NCI-H187 treated with DMSO at 0.1 percent for 48 hours (cell line): ENCODE results near the gene PTPRE.

Experiments
- DNase-seq: peaks from one replicate; lab custom pipeline; 2025; lab: John Stamatoyannopoulos, UW

Gene PTPRE

GRCh38 chr10:127926455-127926854 lies 19.6 kb downstream of the PTPRE start:
- no peak for DNase-seq

DNA sequence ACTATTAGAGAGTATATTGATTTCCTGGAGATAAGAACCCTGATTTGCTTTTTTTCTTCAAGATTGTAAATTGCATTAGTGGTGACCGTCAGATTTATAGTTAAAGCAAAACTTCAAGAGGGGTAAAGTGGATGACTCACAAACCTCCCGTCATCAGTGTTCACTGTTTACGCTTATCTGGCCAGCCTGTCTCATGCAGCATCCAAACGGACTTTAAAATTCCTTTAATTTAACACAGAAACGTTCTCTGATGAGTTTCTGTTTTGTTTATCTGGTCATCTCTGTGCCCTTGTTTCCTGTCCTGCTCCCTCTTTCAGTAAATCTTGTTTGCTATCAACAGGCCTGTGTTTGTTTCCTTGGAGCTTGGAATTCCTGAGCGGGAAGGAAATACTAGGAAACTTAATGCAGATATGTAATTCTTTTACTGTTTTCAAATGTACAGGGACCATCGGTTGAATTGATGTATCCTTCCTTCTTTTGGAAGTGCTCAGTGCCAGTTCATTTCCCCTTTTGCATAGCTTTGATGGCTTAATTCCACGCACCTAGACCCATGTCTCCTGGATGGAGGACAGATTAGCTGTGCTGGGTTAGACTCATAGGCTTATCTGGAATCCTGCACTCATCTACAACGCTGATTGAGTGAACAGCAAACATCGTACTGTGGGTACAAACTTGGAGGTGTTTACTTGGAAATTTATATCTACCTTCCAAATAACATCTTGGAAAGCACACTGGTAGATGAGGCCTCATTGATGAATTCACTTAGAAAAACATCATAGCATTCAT lies 21.3 kb downstream of the PTPRE start:
- DNase-seq, result no peak

DNA sequence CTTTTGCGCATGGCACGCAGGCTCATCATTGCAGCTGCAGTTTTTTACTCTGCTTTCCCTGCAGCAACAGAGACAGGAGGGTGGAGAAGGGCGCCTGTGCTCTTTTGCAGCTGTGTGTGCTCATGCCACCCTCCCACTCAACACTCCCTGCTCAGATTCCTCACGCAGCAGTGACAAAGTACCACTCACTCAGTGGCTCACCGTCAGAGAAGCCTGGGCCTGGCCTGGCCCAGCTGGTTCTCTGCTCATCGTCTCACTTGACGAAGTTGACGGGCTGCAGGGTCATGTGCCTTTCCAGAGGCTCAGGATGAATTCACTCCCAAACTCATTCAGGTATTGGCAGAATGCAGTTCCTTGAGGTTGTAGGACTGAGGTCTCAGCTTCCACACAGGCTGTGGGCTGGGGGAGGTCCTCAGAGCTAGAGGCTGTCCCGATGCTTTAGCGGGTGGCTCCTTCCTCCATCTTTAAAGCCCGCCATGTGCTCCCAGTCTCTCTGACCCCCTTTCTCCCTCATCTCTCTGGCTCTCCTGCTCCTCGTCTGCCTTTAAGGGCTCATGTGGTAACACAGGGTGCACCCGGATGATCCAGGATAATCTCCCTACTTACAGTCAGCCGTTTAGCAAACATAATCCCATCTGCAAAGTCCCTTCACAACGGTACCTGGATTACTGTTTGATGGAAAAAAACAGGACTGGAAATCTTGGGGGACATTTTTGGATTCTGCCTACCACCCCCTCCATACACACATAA lies 25.8 kb downstream of the PTPRE start:
- DNase-seq, result no peak

DNA sequence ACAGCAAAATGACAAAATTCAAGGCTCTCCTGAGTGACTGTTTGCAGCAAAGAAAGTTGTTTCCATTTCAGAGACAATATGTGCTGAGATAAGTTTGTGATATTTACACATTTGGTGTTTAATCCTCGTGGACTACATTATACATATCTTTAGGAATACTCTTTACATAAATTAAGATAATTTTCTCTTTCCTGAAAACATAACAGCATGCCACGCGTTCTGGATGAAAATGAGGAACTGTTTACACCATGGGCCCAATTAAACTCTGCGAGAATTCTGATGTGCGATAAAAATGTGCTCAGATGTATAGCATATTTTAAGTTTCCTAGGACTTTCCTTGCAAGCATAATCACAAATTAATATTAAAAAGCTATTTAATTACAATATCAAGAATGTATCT lies 26.4 kb downstream of the PTPRE start:
- no peak for DNase-seq

DNA sequence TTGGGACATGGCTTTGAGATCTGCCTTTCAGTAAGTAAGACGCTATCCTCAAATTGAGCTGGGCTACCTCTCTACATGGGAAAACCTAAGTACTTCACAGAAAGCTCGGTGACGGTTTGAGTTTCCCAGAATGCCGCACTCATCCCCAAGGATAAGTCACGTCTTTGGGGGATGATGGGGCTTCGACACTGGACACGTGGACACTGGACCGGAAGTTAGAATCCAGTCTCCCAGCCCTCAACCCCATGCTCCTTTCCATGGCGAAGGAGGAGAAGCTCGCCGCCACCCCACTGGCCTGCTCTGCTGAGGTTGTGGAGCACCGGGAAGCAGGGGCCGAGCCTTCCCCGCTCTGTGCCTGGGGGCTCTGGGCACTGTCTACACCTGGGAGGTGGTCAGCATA lies 27.5 kb downstream of the PTPRE start:
- no peak for DNase-seq

- no peak for DNase-seq
Observed at GRCh38 chr10:127935071-127935561, 28.2 kb downstream of the PTPRE start.

DNA sequence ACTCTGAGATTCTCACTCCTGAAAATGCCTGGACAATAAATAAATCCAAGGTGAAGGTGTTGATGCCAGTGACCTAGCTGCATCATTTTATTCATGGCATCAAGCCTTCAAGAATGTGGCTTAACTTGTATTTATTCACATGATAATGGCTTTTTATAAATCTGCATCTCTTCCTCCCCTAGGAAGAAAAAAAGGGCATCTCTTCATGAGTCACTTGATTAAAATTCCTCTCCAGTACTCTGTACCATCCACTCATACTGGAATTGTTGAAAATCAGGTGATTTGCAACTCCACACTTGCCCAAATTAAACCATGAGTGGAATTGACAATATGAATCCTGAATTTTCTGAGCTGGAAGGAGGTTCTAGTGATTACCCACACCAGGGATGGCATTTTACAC lies 30.2 kb downstream of the PTPRE start:
- no peak for DNase-seq

GRCh38 chr10:127937915-127938463 lies 31.1 kb downstream of the PTPRE start:
- DNase-seq, result no peak

DNA sequence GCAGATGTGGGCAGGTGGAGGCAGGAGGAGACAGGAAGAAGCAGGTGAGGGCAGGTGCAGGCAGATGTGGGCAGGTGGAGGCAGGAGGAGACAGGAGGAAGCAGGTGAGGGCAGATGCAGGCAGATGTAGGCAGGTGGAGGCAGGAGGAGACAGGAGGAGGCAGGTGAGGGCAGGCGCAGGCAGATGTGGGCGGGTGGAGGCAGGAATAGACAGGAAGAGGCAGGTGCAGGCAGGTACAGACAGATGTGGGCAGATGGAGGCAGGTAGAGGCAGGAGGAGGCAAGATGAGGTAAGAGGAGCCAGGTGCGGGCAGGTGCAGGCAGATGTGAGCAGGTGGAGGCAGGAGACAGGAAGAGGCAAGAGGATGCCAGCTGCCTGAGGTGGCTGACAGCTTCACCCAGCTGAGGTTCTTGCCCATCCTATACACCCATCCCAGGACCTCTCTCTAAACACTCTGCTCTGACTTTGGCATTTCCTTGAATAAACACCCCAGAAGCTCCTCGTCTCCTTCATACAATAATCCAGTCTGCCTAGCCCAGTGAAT lies 33.0 kb downstream of the PTPRE start:
- no peak for DNase-seq

GRCh38 chr10:127940866-127941640 lies 34.1 kb downstream of the PTPRE start:
- DNase-seq, result no peak

GRCh38 chr10:127942811-127943210 lies 35.9 kb downstream of the PTPRE start:
- no peak for DNase-seq

GRCh38 chr10:127943336-127943910 lies 36.5 kb downstream of the PTPRE start:
- DNase-seq, result no peak

DNA sequence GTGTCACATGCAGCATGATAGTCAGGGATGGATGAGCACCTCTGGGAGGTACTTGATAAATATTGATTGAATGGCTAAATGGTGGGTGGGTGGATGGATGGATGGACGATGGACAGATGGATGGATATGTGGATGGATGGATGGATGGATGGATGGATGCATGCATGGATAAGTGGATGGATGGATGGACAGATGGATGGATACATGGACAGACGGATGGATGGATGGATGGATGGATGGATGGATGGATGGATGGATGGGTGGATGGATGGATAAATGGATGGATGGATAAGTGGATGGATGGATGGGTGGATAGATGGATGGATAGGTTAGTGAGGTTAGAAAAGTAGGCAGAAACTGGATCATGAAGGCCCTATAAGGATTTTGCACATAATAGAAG lies 37.4 kb downstream of the PTPRE start:
- no peak for DNase-seq

DNA sequence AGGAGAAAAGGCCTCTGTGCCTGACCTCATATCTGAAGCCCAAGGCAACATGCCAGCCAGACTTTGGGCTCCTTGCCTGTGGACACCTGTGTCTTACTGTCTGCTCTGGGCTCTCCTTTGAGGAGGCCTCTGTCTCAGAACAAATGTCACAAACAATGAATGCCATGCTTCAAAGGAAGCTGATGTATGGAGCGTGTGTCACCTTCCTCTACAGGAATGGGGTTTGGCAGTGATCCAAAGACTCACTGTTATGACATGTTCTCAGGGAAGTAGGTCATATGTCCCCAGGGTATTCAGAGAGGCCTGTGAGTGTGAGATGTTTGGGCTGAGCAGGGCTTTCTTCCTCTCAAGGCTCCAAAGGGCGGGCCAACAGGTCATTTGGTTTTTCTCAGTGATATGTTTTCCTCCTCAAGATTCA lies 38.4 kb downstream of the PTPRE start:
- DNase-seq, result no peak

DNA sequence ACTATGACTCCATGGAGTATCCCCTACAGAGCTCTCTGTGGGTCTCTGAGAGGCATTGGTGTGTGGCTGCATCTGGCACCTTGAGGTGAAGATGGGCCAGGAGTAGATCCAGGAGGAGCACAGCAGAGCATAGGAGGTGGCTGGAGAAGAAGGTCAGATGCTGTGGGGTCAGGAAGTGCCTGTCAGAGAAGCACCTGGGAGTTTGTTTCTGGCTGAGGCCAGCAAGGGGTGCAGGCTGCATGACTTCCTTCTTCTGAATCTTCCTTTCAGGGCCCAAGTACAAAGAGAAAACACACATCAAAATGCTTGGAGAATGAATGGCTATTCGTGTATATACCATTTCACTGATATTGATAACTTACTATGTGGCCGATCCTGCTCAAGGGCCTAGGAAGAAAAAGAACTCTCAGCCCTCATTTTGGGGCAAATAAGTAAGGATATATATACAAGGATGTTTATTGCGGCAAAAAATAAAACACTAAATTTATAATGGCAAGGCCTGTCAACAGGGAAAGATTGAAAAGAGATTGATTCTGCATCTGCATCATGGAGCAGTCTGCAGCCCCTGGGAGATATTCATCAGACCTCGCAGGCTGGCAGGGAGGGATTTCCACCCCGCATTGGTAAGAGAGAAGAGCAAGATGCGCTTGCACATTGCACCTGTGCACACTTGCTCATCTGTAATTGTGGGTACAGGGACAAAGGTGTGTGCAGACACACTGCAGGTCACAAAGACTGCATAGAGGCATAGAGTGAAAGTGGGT lies 39.2 kb downstream of the PTPRE start:
- no peak for DNase-seq

- no peak for DNase-seq
Observed at GRCh38 chr10:127947211-127947610, 40.3 kb downstream of the PTPRE start.

- no peak for DNase-seq
Observed at GRCh38 chr10:127948791-127949190, 41.9 kb downstream of the PTPRE start.

DNA sequence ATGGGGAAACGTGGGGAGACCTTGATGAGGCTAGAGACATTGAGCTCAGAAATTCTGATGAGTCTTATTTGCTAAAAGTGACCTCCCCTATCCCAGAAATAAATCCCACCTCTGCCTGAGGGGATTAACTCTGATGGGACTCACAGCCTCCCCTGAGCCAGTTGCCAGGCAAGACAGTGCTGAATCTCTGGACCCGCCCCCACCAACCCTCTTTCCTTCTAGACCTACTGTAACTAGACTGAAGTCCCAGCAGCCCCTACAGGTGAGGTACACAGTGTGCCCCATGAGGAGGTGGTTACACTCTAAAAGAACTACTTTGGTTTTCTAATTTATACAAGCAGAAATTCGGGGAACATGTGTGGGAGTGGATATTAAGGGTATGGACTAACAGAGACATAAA lies 42.9 kb downstream of the PTPRE start:
- no peak for DNase-seq

- DNase-seq, result no peak
Observed at GRCh38 chr10:127951861-127952574, 45.1 kb downstream of the PTPRE start.

DNA sequence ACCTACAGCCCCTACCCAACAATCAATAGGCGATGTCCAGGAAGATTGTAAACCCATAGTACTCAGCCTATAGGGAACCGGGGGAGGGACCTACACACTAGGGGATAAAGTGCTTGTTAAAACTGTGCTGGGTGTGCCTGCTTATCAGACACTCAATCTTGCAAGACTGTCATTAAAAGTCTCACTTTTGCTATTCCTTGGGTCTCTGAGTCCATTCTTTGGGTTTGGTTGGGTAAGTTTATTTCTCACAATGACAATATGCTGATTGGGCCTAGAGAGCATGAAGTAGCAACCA lies 45.6 kb downstream of the PTPRE start:
- DNase-seq, result no peak
